Endothelial cell of umbilical vein (primary cell): ENCODE results near the gene NFATC1. TPM values are rescaled to one million over a fixed set of nuclear protein-coding genes. Genes with fewer than 3 reads are reported as not detected.

Experiments
- BruUV-seq: library from RNA; stranded (reverse); fragments of 400-500 nt; replicated peaks from 2 replicates; lab custom pipeline; 2021; lab: Mats Ljungman, UMichigan
- CTCF ChIA-PET: fragments of 300-600, 350-600 bp; sonication (Branson Sonifier 250); formaldehyde crosslinking; loops from one replicate; lab custom pipeline; 2021; ENCODE audit warnings: antibody characterized with exemption, inconsistent platforms; lab: Charles Lee
- POLR2A ChIA-PET: fragments of 300-600, 350-600 bp; sonication (Branson Sonifier 250); formaldehyde crosslinking; loops from one replicate; lab custom pipeline; 2021; ENCODE audit warnings: antibody characterized with exemption, inconsistent platforms; lab: Charles Lee
- DNase-seq: peaks from one replicate; pipeline ENCODE4 v3.0.0-alpha.2; 2011; ENCODE audit warnings: low read depth, low spot score
- FAIRE-seq: peaks from 2 replicates; lab custom pipeline; 2011; peaks lifted over from hg19 to GRCh38; lab: Jason Lieb, UNC
- H2AFZ ChIP-seq: 2 replicates; pipeline ENCODE4 v1.6.0; 2012; ENCODE audit warnings: low read depth, low read length, control low read depth, inconsistent platforms
- H3K27ac ChIP-seq: 2 replicates; pipeline ENCODE4 v1.5.1; 2011; ENCODE audit warnings: low read depth, mild to moderate bottlenecking, control low read depth, low read length, moderate library complexity; ENCODE audit not compliant: insufficient read depth
- H3K27me3 ChIP-seq, 2 experiments: 2 replicates each; pipeline versions ENCODE4 v1.6.0 to v1.6.1; 2011; ENCODE audit warnings: low read length in 2 of 2, mixed read lengths in 1 of 2; ENCODE audit not compliant: control insufficient read depth in 2 of 2, insufficient read depth in 2 of 2
- H3K36me3 ChIP-seq, 2 experiments: 2 replicates in 1 of 2; 3 replicates in 1 of 2; pipeline ENCODE4 v1.5.1; 2011; ENCODE audit warnings: low read length in 2 of 2, mild to moderate bottlenecking in 1 of 2, moderate library complexity in 1 of 2; ENCODE audit not compliant: control insufficient read depth in 2 of 2, insufficient read depth in 2 of 2; ENCODE audit errors: extremely low read depth in 1 of 2
- H3K4me1 ChIP-seq: 3 replicates; pipeline ENCODE4 v1.5.1; 2011; ENCODE audit warnings: mild to moderate bottlenecking, low read length; ENCODE audit not compliant: control insufficient read depth, insufficient read depth; ENCODE audit errors: extremely low read depth
- H3K4me2 ChIP-seq: 2 replicates; pipeline ENCODE4 v1.6.1; 2011; ENCODE audit warnings: low read length, control low read depth, mixed read lengths; ENCODE audit not compliant: insufficient read depth
- H3K4me3 ChIP-seq, 3 experiments: fragments of 200-600 bp in 1 of 3; sonication (generic), shearing (Covaris generic) in 1 of 3; replicated peaks in 1 of 3; 2 replicates each; pipeline ENCODE4 v1.5.1; 2011 to 2016; ENCODE audit warnings: control low read depth in 3 of 3, low read length in 3 of 3, mild to moderate bottlenecking in 2 of 3, inconsistent platforms in 1 of 3, low read depth in 1 of 3, moderate library complexity in 1 of 3; ENCODE audit not compliant: insufficient read depth in 1 of 3
- H3K79me2 ChIP-seq: 2 replicates; pipeline ENCODE4 v1.6.0; 2012; ENCODE audit warnings: low read length, inconsistent platforms; ENCODE audit not compliant: control insufficient read depth, insufficient read depth
- H3K9ac ChIP-seq: replicated peaks from 2 replicates; pipeline ENCODE3; 2011; ENCODE audit warnings: low read length, control low read depth; ENCODE audit not compliant: insufficient read depth; ENCODE audit errors: extremely low read depth
- H3K9me1 ChIP-seq: replicated peaks from 3 replicates; pipeline ENCODE4 v1.6.0; 2011; ENCODE audit warnings: mild to moderate bottlenecking, low read length; ENCODE audit not compliant: control insufficient read depth, insufficient read depth; ENCODE audit errors: extremely low read depth
- H3K9me3 ChIP-seq: replicated peaks from 2 replicates; pipeline ENCODE4 v1.5.1; 2012; ENCODE audit warnings: low read length, inconsistent platforms; ENCODE audit not compliant: control insufficient read depth, insufficient read depth
- H4K20me1 ChIP-seq: replicated peaks from 2 replicates; pipeline ENCODE3; 2011; ENCODE audit warnings: mild to moderate bottlenecking, low read length; ENCODE audit not compliant: control insufficient read depth, insufficient read depth; ENCODE audit errors: extremely low read depth
- JUN ChIP-seq: IDR thresholded peaks from 2 replicates; pipeline ENCODE4 v1.6.1; 2011; ENCODE audit warnings: borderline replicate concordance, low read depth; ENCODE audit not compliant: insufficient read length, insufficient read depth
- dilution Hi-C: fragments of 300-500 bp; cut with MboI; formaldehyde crosslinking; loops from one replicate; pipeline ENCODE4 v1.15.0; 2019; ENCODE audit warnings: low sequenced_read_pairs; ENCODE audit not compliant: extremely low pct_ligation_motif_present
- intact Hi-C: fragments of 100-400 bp; cut with micrococcal nuclease; formaldehyde crosslinking; loops from one replicate; pipeline ENCODE4 v1.10.0; 2022
- polyA plus RNA-seq, 4 experiments: library from polyadenylated mRNA; depleted of rRNA in 3 of 4; stranded (reverse) in 3 of 4; unstranded in 1 of 4; fragments of >200 nt; gene quantifications; 2 replicates each; pipeline versions ENCODE4 v1.2.1 to v1.2.3, GENCODE V29; 2011 to 2012; ENCODE audit warnings: missing spikeins in 1 of 4
- total RNA-seq: library from RNA; stranded (reverse); gene quantifications from 2 replicates; pipeline ENCODE4 v1.2.3, GENCODE V29; 2021
- TF ChIP-seq, protein P1 (sequence below), 2 donors: IDR thresholded peaks; 1 replicate in 1 of 2; 2 replicates in 1 of 2; pipeline ENCODE4 v1.5.1; 2011; ENCODE audit warnings: low read length in 2 of 2, mild to moderate bottlenecking in 2 of 2, moderate library complexity in 2 of 2, control low read depth in 1 of 2, inconsistent platforms in 1 of 2, low read depth in 1 of 2; ENCODE audit not compliant: insufficient read depth in 1 of 2; ENCODE audit errors: extremely low read depth in 1 of 2
- TF ChIP-seq, protein P2 (sequence below): IDR thresholded peaks from 2 replicates; pipeline ENCODE4 v1.6.1; 2011; ENCODE audit not compliant: insufficient read depth, insufficient read length

The NFATC1 gene
- total and polyA plus RNA-seq, 2 donors (not counting 3 experiments of a cell fraction or from before 2014, with no cell fraction given): 11.1 to 30.0 TPM

DNA sequence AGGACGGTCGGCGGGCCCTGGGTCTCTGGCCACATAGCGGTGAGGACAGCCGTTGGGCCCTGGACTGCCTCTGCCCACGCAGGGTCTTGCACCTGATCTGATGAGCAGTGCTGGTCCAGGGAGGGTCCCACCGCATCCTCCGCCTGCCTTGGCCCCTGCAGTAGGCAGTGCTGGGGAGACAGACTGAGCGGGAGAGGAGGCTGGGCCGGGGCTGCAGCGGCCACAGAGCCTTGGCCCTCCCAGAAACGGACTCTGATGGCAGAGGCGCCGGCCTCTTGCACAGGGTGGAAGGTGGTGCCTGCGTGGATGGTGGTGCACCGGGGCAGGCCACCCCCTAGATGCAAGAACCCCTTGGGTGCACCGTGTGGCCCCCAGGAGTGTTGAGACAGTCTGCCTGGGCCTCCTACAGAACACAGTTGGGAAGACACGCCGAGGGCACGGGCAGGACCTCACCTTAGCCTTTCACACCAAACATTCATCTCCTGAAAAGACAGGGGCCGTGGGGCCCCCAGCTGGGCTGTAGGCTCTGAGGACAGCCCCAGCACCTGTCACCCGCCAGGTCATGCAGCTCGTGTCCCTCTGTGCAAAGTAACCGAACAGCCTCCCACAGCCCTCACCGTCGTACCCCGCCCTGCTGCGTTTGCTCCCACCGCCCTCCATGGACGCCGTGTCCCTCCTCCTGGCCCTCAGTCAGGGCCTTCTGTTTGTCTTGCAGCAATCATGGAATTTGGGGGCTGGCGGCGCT lies 36.8 kb downstream of the NFATC1 start:
- H3K9me1 ChIP-seq: no peaks in the 10 kb centered on the region
- dilution Hi-C loops: no loop called here

More for the DNA sequence above, 36.8 kb downstream of the NFATC1 start:
- H4K20me1 ChIP-seq: no peaks in the 10 kb centered on the region
- H3K79me2 ChIP-seq: no peaks in the 10 kb centered on the region
- no peaks in the 10 kb centered on the region for H3K9me3 ChIP-seq
- peaks cover 0 to 9% of the 10 kb centered on the region in 2 experiments for H3K36me3 ChIP-seq
- H3K27me3 ChIP-seq: no peaks in the 10 kb centered on the region
- H3K27ac ChIP-seq: no peak overlapping the region
- H3K9ac ChIP-seq: no peak overlapping the region
- TF ChIP-seq JUN: no peak
- TF ChIP-seq, protein P1, sequence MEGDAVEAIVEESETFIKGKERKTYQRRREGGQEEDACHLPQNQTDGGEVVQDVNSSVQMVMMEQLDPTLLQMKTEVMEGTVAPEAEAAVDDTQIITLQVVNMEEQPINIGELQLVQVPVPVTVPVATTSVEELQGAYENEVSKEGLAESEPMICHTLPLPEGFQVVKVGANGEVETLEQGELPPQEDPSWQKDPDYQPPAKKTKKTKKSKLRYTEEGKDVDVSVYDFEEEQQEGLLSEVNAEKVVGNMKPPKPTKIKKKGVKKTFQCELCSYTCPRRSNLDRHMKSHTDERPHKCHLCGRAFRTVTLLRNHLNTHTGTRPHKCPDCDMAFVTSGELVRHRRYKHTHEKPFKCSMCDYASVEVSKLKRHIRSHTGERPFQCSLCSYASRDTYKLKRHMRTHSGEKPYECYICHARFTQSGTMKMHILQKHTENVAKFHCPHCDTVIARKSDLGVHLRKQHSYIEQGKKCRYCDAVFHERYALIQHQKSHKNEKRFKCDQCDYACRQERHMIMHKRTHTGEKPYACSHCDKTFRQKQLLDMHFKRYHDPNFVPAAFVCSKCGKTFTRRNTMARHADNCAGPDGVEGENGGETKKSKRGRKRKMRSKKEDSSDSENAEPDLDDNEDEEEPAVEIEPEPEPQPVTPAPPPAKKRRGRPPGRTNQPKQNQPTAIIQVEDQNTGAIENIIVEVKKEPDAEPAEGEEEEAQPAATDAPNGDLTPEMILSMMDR (IDR thresholded peaks at IDR 0.05; ENCODE audit: extremely low read depth in 1 of 2, insufficient read depth in 1 of 2, low read depth in 1 of 2, low read length in 2 of 2): no peak
- TF ChIP-seq, protein P2, sequence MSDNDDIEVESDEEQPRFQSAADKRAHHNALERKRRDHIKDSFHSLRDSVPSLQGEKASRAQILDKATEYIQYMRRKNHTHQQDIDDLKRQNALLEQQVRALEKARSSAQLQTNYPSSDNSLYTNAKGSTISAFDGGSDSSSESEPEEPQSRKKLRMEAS: no peak
- no peak for FAIRE-seq
- no peak overlapping the region for H2AFZ ChIP-seq
- no peaks in the 10 kb centered on the region for H3K4me1 ChIP-seq
- POLR2A ChIA-PET: no interaction called here
- no TSS peak for BruUV-seq
- H3K4me3 ChIP-seq: no peak overlapping the region
- CTCF ChIA-PET: no interaction called here
- intact Hi-C loops: no loop called here
- DNase-seq: no peak
- no peak overlapping the region for H3K4me2 ChIP-seq
